GM21825 (cell line): ENCODE measurements around the gene SEC14L3.
"Not testable (repeated sequence)": the region's sequence is repeated elsewhere in the genome, so short reads cannot be mapped to it uniquely, and the experiment has no call there.

Experiments used
- ATAC-seq: cut with Tn5 transposase; IDR thresholded peaks from one replicate; pipeline ENCODE4 v1.9.1; 2021; ENCODE audit warnings: mild to moderate bottlenecking, moderate library complexity; ENCODE audit not compliant: unreplicated experiment

Gene SEC14L3

GRCh38 chr22:30486661-30487115 is 14.9 kb upstream of the SEC14L3 start:
- no peak for ATAC-seq

- ATAC-seq, result no peak
Measured at GRCh38 chr22:30486118-30486517, 14.3 kb upstream of the SEC14L3 start.

- ATAC-seq, result no peak
Measured at GRCh38 chr22:30485362-30485988, 13.7 kb upstream of the SEC14L3 start.

- no peak for ATAC-seq
Measured at GRCh38 chr22:30483169-30483568, 11.4 kb upstream of the SEC14L3 start.

GRCh38 chr22:30481711-30482110 is 9.9 kb upstream of the SEC14L3 start:
- no peak for ATAC-seq

GRCh38 chr22:30479981-30480380 is 8.2 kb upstream of the SEC14L3 start:
- ATAC-seq, result no peak

GRCh38 chr22:30474683-30475424 is 3.0 kb upstream of the SEC14L3 start:
- ATAC-seq, result no peak

- no peak for ATAC-seq
Measured at GRCh38 chr22:30474121-30474520, 2.3 kb upstream of the SEC14L3 start.

GRCh38 chr22:30472994-30473720 is 1.3 kb upstream of the SEC14L3 start:
- no peak for ATAC-seq

GRCh38 chr22:30470655-30471054 is 1.2 kb downstream of the SEC14L3 start:
- ATAC-seq, result no peak

- no peak for ATAC-seq
Measured at GRCh38 chr22:30469165-30469564, 2.7 kb downstream of the SEC14L3 start.

GRCh38 chr22:30460555-30460954 is 11.3 kb downstream of the SEC14L3 start:
- not testable (repeated sequence) for ATAC-seq

GRCh38 chr22:30460147-30460546 is 11.7 kb downstream of the SEC14L3 start:
- ATAC-seq, result no peak

GRCh38 chr22:30459181-30460052 is 12.4 kb downstream of the SEC14L3 start:
- no peak for ATAC-seq

GRCh38 chr22:30457981-30458380 is 13.8 kb downstream of the SEC14L3 start:
- no peak for ATAC-seq

GRCh38 chr22:30455075-30455840 is 16.6 kb downstream of the SEC14L3 start:
- ATAC-seq, result no peak

GRCh38 chr22:30453731-30454510 is 17.9 kb downstream of the SEC14L3 start:
- ATAC-seq, result no peak

GRCh38 chr22:30452861-30453260 is 19.0 kb downstream of the SEC14L3 start:
- no peak for ATAC-seq

- ATAC-seq, result not testable (repeated sequence)
Measured at GRCh38 chr22:30451488-30451887, 20.3 kb downstream of the SEC14L3 start.
